ENCODE data around the gene OR4D9. TPM values are rescaled to one million over a fixed set of nuclear protein-coding genes. Genes with fewer than 3 reads are reported as not detected.

Gene OR4D9
- total RNA-seq: not detected in 2 replicates

GRCh38 chr11:59510941-59511589, at the start of gene OR4D9:
Gene OR4D9, plus strand, starts transcription at chr11:59511539. Its CDS starts 3,374 bp downstream, at chr11:59514913.

DNA sequence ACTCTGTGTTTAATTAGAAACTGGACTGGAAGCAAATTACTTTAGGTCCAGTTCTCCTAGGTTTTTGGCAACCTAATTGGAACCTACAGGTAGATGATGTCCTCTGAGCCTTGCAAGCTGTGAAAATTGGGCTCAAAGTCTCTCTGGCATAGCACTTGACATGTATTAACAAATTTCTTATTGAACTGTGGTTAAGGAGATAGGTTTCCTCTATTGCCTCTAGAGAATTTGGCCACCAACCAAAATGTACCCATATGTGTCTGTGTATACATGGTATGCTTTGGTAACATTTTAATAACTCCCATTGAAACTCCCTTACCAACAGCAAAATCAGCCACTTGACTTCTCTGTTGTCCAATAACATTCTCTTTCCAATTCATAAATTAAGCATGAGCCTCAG, 38.3 kb upstream of the OR4D9 start, which contains the start of gene OR4D10:
Gene OR4D10 (plus strand): TSS at position 301 of the 400 bp plus-strand sequence. CDS start 4,115 bp downstream, outside the sequence.

DNA sequence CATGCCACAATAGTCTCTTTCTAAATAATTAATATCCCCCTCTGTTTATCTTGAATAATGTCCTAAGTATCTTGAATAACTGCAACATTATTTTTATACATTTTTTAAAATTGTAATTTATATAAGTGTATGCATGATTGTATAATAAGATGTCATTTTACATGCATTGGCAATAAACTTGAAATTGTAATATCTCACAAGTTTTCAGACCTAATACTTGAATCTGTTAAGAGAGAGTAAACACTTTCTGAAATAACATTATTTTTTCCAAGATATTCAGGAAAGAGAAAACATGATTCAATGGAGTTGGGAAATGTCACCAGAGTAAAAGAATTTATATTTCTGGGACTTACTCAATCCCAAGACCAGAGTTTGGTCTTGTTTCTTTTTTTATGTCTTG, 8.1 kb upstream of the OR4D9 start, which contains the start of gene OR4D11:
Gene OR4D11 (plus strand): TSS at position 301 of the 400 bp plus-strand sequence. CDS start 0 bp downstream, at position 301.

Other genes starting within 250 kb of the OR4D9 start
- gene OR5AN1, start 152.6 kb upstream of the OR4D9 start, total RNA-seq: not detected in 2 replicates
- gene OR5A2, start 85.1 kb upstream of the OR4D9 start, total RNA-seq: not detected in 2 replicates
- gene OR5A1, start 75.1 kb upstream of the OR4D9 start, total RNA-seq: not detected in 2 replicates
- gene OR4D6, start 54.6 kb upstream of the OR4D9 start, total RNA-seq: not detected in 2 replicates
- not detected in 2 replicates for gene OR4D10, start 38.2 kb upstream of the OR4D9 start, total RNA-seq
- gene OR4D11, start 8.0 kb upstream of the OR4D9 start, total RNA-seq: not detected in 2 replicates
- gene OSBP, start 104.2 kb downstream of the OR4D9 start, total RNA-seq: 35.4 and 37.6 TPM in 2 replicates
- 9.4 and 9.9 TPM in 2 replicates for gene PATL1, start 157.5 kb downstream of the OR4D9 start, total RNA-seq
- gene OR10V1, start 202.3 kb downstream of the OR4D9 start, total RNA-seq: not detected in 2 replicates
- gene STX3, start 243.8 kb downstream of the OR4D9 start, total RNA-seq: 8.7 and 10.9 TPM in 2 replicates

Data from cardiac ventricle fibroblast (primary cell).